ENCODE data around the gene DOK6. TPM values are rescaled to one million over a fixed set of nuclear protein-coding genes. Genes with fewer than 3 reads are reported as not detected.

DOK6 gene
- total RNA-seq, 1 donor from 2014 or later: 0.43 TPM

GRCh38 chr18:69487488-69488394, 87.1 kb downstream of the DOK6 start:
- no peak for DNase-seq (ENCODE audit: low spot score)
- H3K27ac Mint-ChIP-seq: no peak overlapping the region
- Histone ChIP-seq H3K4me1 (no peaks in the 10 kb centered on the region), H3K4me2 (no peak overlapping the region), H3F3A (ENCODE audit: low read depth) (no peaks in the 10 kb centered on the region), H3K9ac (no peak overlapping the region), H3K27me3 (no peaks in the 10 kb centered on the region), H4K20me1 (ENCODE audit: low read depth) (no peaks in the 10 kb centered on the region), H3K79me2 (ENCODE audit: low read depth) (no peaks in the 10 kb centered on the region), H3K4me3 (no peak overlapping the region), H3K36me3 (no peaks in the 10 kb centered on the region), H3K9me3 (ENCODE audit: low read depth) (no peaks in the 10 kb centered on the region), H3K27ac (no peak overlapping the region), H2AFZ (replicated peaks) (no peak overlapping the region)
- H3K4me3 Mint-ChIP-seq: no peak overlapping the region
- peaks cover 1% of the 10 kb centered on the region for H3K36me3 Mint-ChIP-seq
- H3K9me3 Mint-ChIP-seq: no peaks in the 10 kb centered on the region
- H3K4me1 Mint-ChIP-seq: peaks cover 5% of the 10 kb centered on the region
- H3K27me3 Mint-ChIP-seq (ENCODE audit: insufficient read depth, low read depth): peaks cover 4% of the 10 kb centered on the region
- TF ChIP-seq, protein P1, sequence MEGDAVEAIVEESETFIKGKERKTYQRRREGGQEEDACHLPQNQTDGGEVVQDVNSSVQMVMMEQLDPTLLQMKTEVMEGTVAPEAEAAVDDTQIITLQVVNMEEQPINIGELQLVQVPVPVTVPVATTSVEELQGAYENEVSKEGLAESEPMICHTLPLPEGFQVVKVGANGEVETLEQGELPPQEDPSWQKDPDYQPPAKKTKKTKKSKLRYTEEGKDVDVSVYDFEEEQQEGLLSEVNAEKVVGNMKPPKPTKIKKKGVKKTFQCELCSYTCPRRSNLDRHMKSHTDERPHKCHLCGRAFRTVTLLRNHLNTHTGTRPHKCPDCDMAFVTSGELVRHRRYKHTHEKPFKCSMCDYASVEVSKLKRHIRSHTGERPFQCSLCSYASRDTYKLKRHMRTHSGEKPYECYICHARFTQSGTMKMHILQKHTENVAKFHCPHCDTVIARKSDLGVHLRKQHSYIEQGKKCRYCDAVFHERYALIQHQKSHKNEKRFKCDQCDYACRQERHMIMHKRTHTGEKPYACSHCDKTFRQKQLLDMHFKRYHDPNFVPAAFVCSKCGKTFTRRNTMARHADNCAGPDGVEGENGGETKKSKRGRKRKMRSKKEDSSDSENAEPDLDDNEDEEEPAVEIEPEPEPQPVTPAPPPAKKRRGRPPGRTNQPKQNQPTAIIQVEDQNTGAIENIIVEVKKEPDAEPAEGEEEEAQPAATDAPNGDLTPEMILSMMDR (IDR thresholded peaks at IDR 0.05): no peak
- no peak for TF ChIP-seq EZH2 (IDR thresholded peaks at IDR 0.05)
- TF ChIP-seq EZH2phosphoT487 (IDR thresholded peaks at IDR 0.05): no peak

DNA sequence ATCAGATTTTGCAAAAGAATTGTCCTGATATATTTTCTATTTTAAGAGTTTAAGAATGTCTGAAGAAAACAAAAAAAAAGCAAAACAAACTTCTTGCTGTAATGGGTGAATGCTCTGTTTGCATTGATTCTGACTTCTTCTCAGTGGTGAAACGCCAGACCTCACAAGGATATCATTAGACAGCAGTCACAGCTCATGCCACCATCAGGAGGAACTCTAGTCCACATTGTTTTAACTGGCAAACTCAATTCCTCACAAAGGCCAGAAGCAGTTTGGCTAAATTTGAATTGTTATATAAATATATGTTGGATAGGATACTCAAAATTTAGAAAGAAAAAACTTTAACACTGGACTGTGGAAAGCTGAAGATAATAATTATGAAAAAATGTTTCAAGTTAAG, 89.4 kb downstream of the DOK6 start:
- peaks cover 3% of the 10 kb centered on the region for H3K9me3 Mint-ChIP-seq
- Histone ChIP-seq H3K9me3 (ENCODE audit: low read depth) (no peaks in the 10 kb centered on the region), H4K20me1 (ENCODE audit: low read depth) (no peaks in the 10 kb centered on the region), H3K27me3 (no peaks in the 10 kb centered on the region), H3K4me2 (no peak overlapping the region), H3F3A (ENCODE audit: low read depth) (no peaks in the 10 kb centered on the region), H3K79me2 (ENCODE audit: low read depth) (no peaks in the 10 kb centered on the region), H2AFZ (replicated peaks) (no peak overlapping the region), H3K4me1 (no peaks in the 10 kb centered on the region), H3K36me3 (no peaks in the 10 kb centered on the region), H3K4me3 (no peak overlapping the region), H3K9ac (no peak overlapping the region), H3K27ac (no peak overlapping the region)
- H3K36me3 Mint-ChIP-seq: peaks cover 1% of the 10 kb centered on the region
- H3K27ac Mint-ChIP-seq: no peak overlapping the region
- no peak overlapping the region for H3K4me3 Mint-ChIP-seq
- DNase-seq (ENCODE audit: low spot score): no peak
- peaks cover 4% of the 10 kb centered on the region for H3K27me3 Mint-ChIP-seq (ENCODE audit: insufficient read depth, low read depth)
- TF ChIP-seq, protein P1 (IDR thresholded peaks at IDR 0.05): no peak
- TF ChIP-seq EZH2 (IDR thresholded peaks at IDR 0.05) (no peak), EZH2phosphoT487 (IDR thresholded peaks at IDR 0.05) (no peak)
- H3K4me1 Mint-ChIP-seq: peaks cover 2% of the 10 kb centered on the region

- H3K36me3 ChIP-seq: no peaks in the 10 kb centered on the region
- H3F3A ChIP-seq (ENCODE audit: low read depth): no peaks in the 10 kb centered on the region
- no peak overlapping the region for H3K4me3 ChIP-seq
- no peak overlapping the region for H2AFZ ChIP-seq (replicated peaks)
- H3K27ac Mint-ChIP-seq: no peak overlapping the region
- no peaks in the 10 kb centered on the region for H3K27me3 ChIP-seq
- no peak for DNase-seq (ENCODE audit: low spot score)
- H3K4me2 ChIP-seq: no peak overlapping the region
- no peaks in the 10 kb centered on the region for H3K4me1 ChIP-seq
- no peak overlapping the region for H3K4me3 Mint-ChIP-seq
- TF ChIP-seq EZH2 (IDR thresholded peaks at IDR 0.05): no peak
- no peak for TF ChIP-seq EZH2phosphoT487 (IDR thresholded peaks at IDR 0.05)
- TF ChIP-seq, protein P1 (IDR thresholded peaks at IDR 0.05): no peak
- no peaks in the 10 kb centered on the region for H3K9me3 ChIP-seq (ENCODE audit: low read depth)
- peaks cover 2% of the 10 kb centered on the region for H3K4me1 Mint-ChIP-seq
- H3K36me3 Mint-ChIP-seq: peaks cover 1% of the 10 kb centered on the region
- H4K20me1 ChIP-seq (ENCODE audit: low read depth): no peaks in the 10 kb centered on the region
- peaks cover 4% of the 10 kb centered on the region for H3K27me3 Mint-ChIP-seq (ENCODE audit: insufficient read depth, low read depth)
- no peak overlapping the region for H3K27ac ChIP-seq
- peaks cover 3% of the 10 kb centered on the region for H3K9me3 Mint-ChIP-seq
- H3K9ac ChIP-seq: no peak overlapping the region
- no peaks in the 10 kb centered on the region for H3K79me2 ChIP-seq (ENCODE audit: low read depth)
These were observed 90.1 kb downstream of the DOK6 start for GRCh38 chr18:69490813-69491212.
